Activated naive CD4-positive, alpha-beta T cell treated with anti-CD3 and anti-CD28 coated beads, Interleukin-2, amount 50 U/mL, for 24 hours (primary cell): ENCODE data around the gene DIS3L2.
"Not testable (repeated sequence)": the region's sequence is repeated elsewhere in the genome, so short reads cannot be mapped to it uniquely, and the experiment has no call there.

Experiments used
- H3K27ac Mint-ChIP-seq: one replicate; pipeline ENCODE4 v1.8.0; 2021; ENCODE audit warnings: mild to moderate bottlenecking, mixed read lengths
- H3K27me3 Mint-ChIP-seq: one replicate; pipeline ENCODE4 v1.8.0; 2021; ENCODE audit warnings: mixed read lengths
- H3K36me3 Mint-ChIP-seq: one replicate; pipeline ENCODE4 v1.8.0; 2021; ENCODE audit warnings: mixed read lengths
- H3K4me1 Mint-ChIP-seq: one replicate; pipeline ENCODE4 v1.8.0; 2021; ENCODE audit warnings: mixed read lengths
- H3K4me3 Mint-ChIP-seq: one replicate; pipeline ENCODE4 v1.8.0; 2021; ENCODE audit warnings: mild to moderate bottlenecking, mixed read lengths
- H3K9me3 Mint-ChIP-seq: one replicate; pipeline ENCODE4 v1.8.0; 2021; ENCODE audit warnings: mixed read lengths

The DIS3L2 gene

GRCh38 chr2:232085164-232085563 lies 123.7 kb downstream of the DIS3L2 start:
- Mint-ChIP-seq H3K27me3 (no peaks in the 10 kb centered on the region), H3K4me1 (peaks cover 11% of the 10 kb centered on the region), H3K27ac (no peak overlapping the region), H3K4me3 (no peak overlapping the region), H3K9me3 (no peaks in the 10 kb centered on the region), H3K36me3 (peaks cover 30% of the 10 kb centered on the region)

GRCh38 chr2:232085826-232086425 lies 124.4 kb downstream of the DIS3L2 start:
- no peak overlapping the region for H3K4me3 Mint-ChIP-seq
- H3K9me3 Mint-ChIP-seq, result no peaks in the 10 kb centered on the region
- no peak overlapping the region for H3K27ac Mint-ChIP-seq
- H3K27me3 Mint-ChIP-seq, result no peaks in the 10 kb centered on the region
- peaks cover 15% of the 10 kb centered on the region for H3K4me1 Mint-ChIP-seq
- peaks cover 34% of the 10 kb centered on the region for H3K36me3 Mint-ChIP-seq

- Mint-ChIP-seq H3K36me3 (peaks cover 48% of the 10 kb centered on the region), H3K4me1 (peaks cover 34% of the 10 kb centered on the region), H3K27ac (no peak overlapping the region), H3K4me3 (no peak overlapping the region), H3K9me3 (peaks cover 13% of the 10 kb centered on the region), H3K27me3 (no peaks in the 10 kb centered on the region)
These were observed 127.3 kb downstream of the DIS3L2 start for GRCh38 chr2:232088771-232089170.

- Mint-ChIP-seq H3K9me3 (peaks cover 30% of the 10 kb centered on the region), H3K36me3 (peaks cover 76% of the 10 kb centered on the region), H3K4me3 (no peak overlapping the region), H3K27ac (no peak overlapping the region), H3K4me1 (peaks cover 26% of the 10 kb centered on the region), H3K27me3 (no peaks in the 10 kb centered on the region)
These were observed 132.7 kb downstream of the DIS3L2 start for GRCh38 chr2:232094201-232094600.

GRCh38 chr2:232094883-232095282 lies 133.4 kb downstream of the DIS3L2 start:
- H3K27ac Mint-ChIP-seq, result no peak overlapping the region
- H3K27me3 Mint-ChIP-seq, result no peaks in the 10 kb centered on the region
- H3K4me1 Mint-ChIP-seq, result peaks cover 26% of the 10 kb centered on the region
- no peak overlapping the region for H3K4me3 Mint-ChIP-seq
- peaks cover 30% of the 10 kb centered on the region for H3K9me3 Mint-ChIP-seq
- H3K36me3 Mint-ChIP-seq, result peaks cover 73% of the 10 kb centered on the region

GRCh38 chr2:232097260-232097659 lies 135.7 kb downstream of the DIS3L2 start:
- Mint-ChIP-seq H3K4me1 (peaks cover 10% of the 10 kb centered on the region), H3K4me3 (no peak overlapping the region), H3K27me3 (no peaks in the 10 kb centered on the region), H3K9me3 (peaks cover 30% of the 10 kb centered on the region), H3K27ac (no peak overlapping the region), H3K36me3 (peaks cover 59% of the 10 kb centered on the region)

GRCh38 chr2:232097758-232098157 lies 136.2 kb downstream of the DIS3L2 start:
- Mint-ChIP-seq H3K9me3 (peaks cover 27% of the 10 kb centered on the region), H3K27ac (no peak overlapping the region), H3K36me3 (peaks cover 57% of the 10 kb centered on the region), H3K4me1 (peaks cover 8% of the 10 kb centered on the region), H3K4me3 (no peak overlapping the region), H3K27me3 (no peaks in the 10 kb centered on the region)

GRCh38 chr2:232102380-232102779 lies 140.9 kb downstream of the DIS3L2 start:
- Mint-ChIP-seq H3K27me3 (no peaks in the 10 kb centered on the region), H3K4me1 (no peaks in the 10 kb centered on the region), H3K36me3 (peaks cover 38% of the 10 kb centered on the region), H3K4me3 (no peak overlapping the region), H3K9me3 (no peaks in the 10 kb centered on the region), H3K27ac (no peak overlapping the region)

GRCh38 chr2:232103140-232103737 lies 141.7 kb downstream of the DIS3L2 start:
- no peaks in the 10 kb centered on the region for H3K9me3 Mint-ChIP-seq

GRCh38 chr2:232104076-232104646 lies 142.6 kb downstream of the DIS3L2 start:
- Mint-ChIP-seq H3K9me3 (no peaks in the 10 kb centered on the region), H3K27ac (no peak overlapping the region), H3K4me3 (no peak overlapping the region), H3K27me3 (no peaks in the 10 kb centered on the region), H3K4me1 (no peaks in the 10 kb centered on the region), H3K36me3 (peaks cover 30% of the 10 kb centered on the region)

More at GRCh38 chr2:232103140-232103737, 141.7 kb downstream of the DIS3L2 start:
- Mint-ChIP-seq H3K4me1 (no peaks in the 10 kb centered on the region), H3K4me3 (no peak overlapping the region), H3K27ac (no peak overlapping the region), H3K27me3 (no peaks in the 10 kb centered on the region), H3K36me3 (peaks cover 31% of the 10 kb centered on the region)

- H3K4me3 Mint-ChIP-seq, result no peak overlapping the region
- H3K36me3 Mint-ChIP-seq, result peaks cover 23% of the 10 kb centered on the region
- H3K4me1 Mint-ChIP-seq, result peaks cover 7% of the 10 kb centered on the region
- H3K27ac Mint-ChIP-seq, result no peak overlapping the region
- peaks cover 5% of the 10 kb centered on the region for H3K9me3 Mint-ChIP-seq
- H3K27me3 Mint-ChIP-seq, result no peaks in the 10 kb centered on the region
These were observed 150.0 kb downstream of the DIS3L2 start for GRCh38 chr2:232111551-232111950.

- Mint-ChIP-seq H3K9me3 (peaks cover 5% of the 10 kb centered on the region), H3K4me1 (peaks cover 7% of the 10 kb centered on the region), H3K27me3 (no peaks in the 10 kb centered on the region), H3K4me3 (no peak overlapping the region), H3K36me3 (peaks cover 16% of the 10 kb centered on the region), H3K27ac (no peak overlapping the region)
These were observed 152.3 kb downstream of the DIS3L2 start for GRCh38 chr2:232113821-232114220.

- H3K27ac Mint-ChIP-seq, H3K9me3 Mint-ChIP-seq, H3K27me3 Mint-ChIP-seq, H3K4me1 Mint-ChIP-seq, H3K4me3 Mint-ChIP-seq: not testable (repeated sequence)
- peaks cover 13% of the 10 kb centered on the region for H3K36me3 Mint-ChIP-seq
These were observed 154.3 kb downstream of the DIS3L2 start for GRCh38 chr2:232115728-232116361.

- H3K27ac Mint-ChIP-seq, result no peak overlapping the region
- no peak overlapping the region for H3K4me3 Mint-ChIP-seq
- H3K4me1 Mint-ChIP-seq, result peaks cover 16% of the 10 kb centered on the region
- H3K36me3 Mint-ChIP-seq, result peaks cover 14% of the 10 kb centered on the region
- H3K27me3 Mint-ChIP-seq, result no peaks in the 10 kb centered on the region
- peaks cover 5% of the 10 kb centered on the region for H3K9me3 Mint-ChIP-seq
These were observed 155.3 kb downstream of the DIS3L2 start for GRCh38 chr2:232116852-232117251.

- Mint-ChIP-seq H3K36me3 (peaks cover 11% of the 10 kb centered on the region), H3K27ac (no peak overlapping the region), H3K9me3 (peaks cover 4% of the 10 kb centered on the region), H3K27me3 (no peaks in the 10 kb centered on the region), H3K4me3 (no peak overlapping the region), H3K4me1 (peaks cover 15% of the 10 kb centered on the region)
These were observed 155.9 kb downstream of the DIS3L2 start for GRCh38 chr2:232117413-232117812.

GRCh38 chr2:232120911-232121310 lies 159.4 kb downstream of the DIS3L2 start:
- H3K4me1 Mint-ChIP-seq, result peaks cover 20% of the 10 kb centered on the region
- no peaks in the 10 kb centered on the region for H3K27me3 Mint-ChIP-seq
- H3K36me3 Mint-ChIP-seq, result peaks cover 10% of the 10 kb centered on the region
- H3K27ac Mint-ChIP-seq, result peak overlapping the region; percentile 48
- no peaks in the 10 kb centered on the region for H3K9me3 Mint-ChIP-seq
- H3K4me3 Mint-ChIP-seq, result no peak overlapping the region
